Measurements from ENCODE around the gene TUSC2.

TUSC2 gene

GRCh38 chr3:50318163-50318562, 9.9 kb downstream of the TUSC2 start:
- TF ChIP-seq EZH2phosphoT487 (conservative IDR thresholded peaks at IDR 0.05; ENCODE audit: low read length): no peak
- no peak for TF ChIP-seq CTCF (IDR thresholded peaks at IDR 0.05; ENCODE audit: insufficient read depth, low read length, poor library complexity, severe bottlenecking)
- Histone ChIP-seq H3K4me2 (ENCODE audit: low read depth, low read length, poor library complexity, severe bottlenecking) (no peak overlapping the region), H3K27ac (ENCODE audit: low read depth, low read length) (no peak overlapping the region), H3K4me3 (ENCODE audit: insufficient read depth, low read length, poor library complexity, severe bottlenecking) (no peak overlapping the region), H3K36me3 (ENCODE audit: low read length) (no peaks in the 10 kb centered on the region), H4K20me1 (ENCODE audit: low read depth, low read length) (no peaks in the 10 kb centered on the region), H3K9me3 (ENCODE audit: insufficient read depth, low read length) (no peaks in the 10 kb centered on the region), H3F3A (ENCODE audit: insufficient read depth) (0 out of 2 replicates have a peak, but pooled peaks cover 3% of the 10 kb centered on the region), H3K9ac (ENCODE audit: low read length) (no peak overlapping the region), H2AFZ (ENCODE audit: low read depth, low read length, severe bottlenecking) (no peak overlapping the region), H3K27me3 (ENCODE audit: low read length) (no peaks in the 10 kb centered on the region), H3K9me2 (replicated peaks; ENCODE audit: insufficient read depth, low read length) (no peaks in the 10 kb centered on the region), H3K79me2 (ENCODE audit: insufficient read depth, low read length) (no peaks in the 10 kb centered on the region)

- Histone ChIP-seq H3F3A (ENCODE audit: insufficient read depth) (0 out of 2 replicates have a peak, but pooled peaks cover 3% of the 10 kb centered on the region), H3K4me2 (ENCODE audit: low read depth, low read length, poor library complexity, severe bottlenecking) (no peak overlapping the region), H3K9ac (ENCODE audit: low read length) (no peak overlapping the region), H3K9me3 (ENCODE audit: insufficient read depth, low read length) (no peaks in the 10 kb centered on the region), H4K20me1 (ENCODE audit: low read depth, low read length) (no peaks in the 10 kb centered on the region), H3K27me3 (ENCODE audit: low read length) (no peaks in the 10 kb centered on the region), H3K9me2 (replicated peaks; ENCODE audit: insufficient read depth, low read length) (no peaks in the 10 kb centered on the region), H3K36me3 (ENCODE audit: low read length) (no peaks in the 10 kb centered on the region), H3K4me3 (ENCODE audit: insufficient read depth, low read length, poor library complexity, severe bottlenecking) (no peak overlapping the region), H3K79me2 (ENCODE audit: insufficient read depth, low read length) (no peaks in the 10 kb centered on the region), H2AFZ (ENCODE audit: low read depth, low read length, severe bottlenecking) (no peak overlapping the region), H3K27ac (ENCODE audit: low read depth, low read length) (no peak overlapping the region)
- no peak for TF ChIP-seq CTCF (IDR thresholded peaks at IDR 0.05; ENCODE audit: insufficient read depth, low read length, poor library complexity, severe bottlenecking)
- no peak for TF ChIP-seq EZH2phosphoT487 (conservative IDR thresholded peaks at IDR 0.05; ENCODE audit: low read length)
Measured at GRCh38 chr3:50317300-50317699, 10.7 kb downstream of the TUSC2 start.

GRCh38 chr3:50316657-50317242, 11.3 kb downstream of the TUSC2 start:
- Histone ChIP-seq H2AFZ (ENCODE audit: low read depth, low read length, severe bottlenecking) (no peak overlapping the region), H3K9me2 (replicated peaks; ENCODE audit: insufficient read depth, low read length) (no peaks in the 10 kb centered on the region), H3K9ac (ENCODE audit: low read length) (no peak overlapping the region), H3K4me2 (ENCODE audit: low read depth, low read length, poor library complexity, severe bottlenecking) (no peak overlapping the region), H3F3A (ENCODE audit: insufficient read depth) (0 out of 2 replicates have a peak, but pooled peaks cover 3% of the 10 kb centered on the region), H3K36me3 (ENCODE audit: low read length) (no peaks in the 10 kb centered on the region), H3K27me3 (ENCODE audit: low read length) (no peaks in the 10 kb centered on the region), H3K4me3 (ENCODE audit: insufficient read depth, low read length, poor library complexity, severe bottlenecking) (no peak overlapping the region), H4K20me1 (ENCODE audit: low read depth, low read length) (no peaks in the 10 kb centered on the region), H3K9me3 (ENCODE audit: insufficient read depth, low read length) (no peaks in the 10 kb centered on the region), H3K27ac (ENCODE audit: low read depth, low read length) (no peak overlapping the region), H3K79me2 (ENCODE audit: insufficient read depth, low read length) (no peaks in the 10 kb centered on the region)
- TF ChIP-seq EZH2phosphoT487 (conservative IDR thresholded peaks at IDR 0.05; ENCODE audit: low read length) (no peak), CTCF (IDR thresholded peaks at IDR 0.05; ENCODE audit: insufficient read depth, low read length, poor library complexity, severe bottlenecking) (no peak)

Measured in SU-DHL-6 (cell line).